ENCODE results near the gene TUBAL3.

The TUBAL3 gene

GRCh38 chr10:5450605-5451384 lies 46.2 kb upstream of the TUBAL3 start:
- H3K4me3 ChIP-seq (ENCODE audit: low read depth, low read length): no peak overlapping the region
- no peak overlapping the region for H3K27ac ChIP-seq (ENCODE audit: extremely low read depth, low read depth, low read length)
- ChIA-PET POLR2A (no interaction called here), CTCF (interaction anchor here (0.6 kb wide), 1 partner anchor 10 kb away, joined by 4 read pairs; no protein-coding TSS in a partner anchor)
- TF ChIP-seq ZNF146 (tag by site-specific recombination; IDR thresholded peaks at IDR 0.05) (no peak), AEBP2 (tag by site-specific recombination; IDR thresholded peaks at IDR 0.05; ENCODE audit: borderline replicate concordance) (no peak), ZNF704 (tag by site-specific recombination; IDR thresholded peaks at IDR 0.05) (no peak), ZBTB44 (tag by site-specific recombination; IDR thresholded peaks at IDR 0.05) (no peak), SETDB1 (IDR thresholded peaks at IDR 0.05; ENCODE audit: insufficient read length, low read length) (no peak), ELK4 (IDR thresholded peaks at IDR 0.05; ENCODE audit: borderline replicate concordance, low read depth, low read length) (no peak), ZBTB48 (tag by site-specific recombination; IDR thresholded peaks at IDR 0.05) (no peak), ZNF645 (tag by site-specific recombination; IDR thresholded peaks at IDR 0.05) (no peak)
- peaks cover 12% of the 10 kb centered on the region; the same call in 1 of the 2 replicates for H3K4me1 ChIP-seq (ENCODE audit: control insufficient read depth, insufficient read depth, low read length)
- H3K9me3 ChIP-seq (ENCODE audit: control insufficient read depth, insufficient read depth, low read depth, low read length): no peaks in the 10 kb centered on the region
- peaks cover 24 to 40% of the 10 kb centered on the region in 2 experiments for H3K36me3 ChIP-seq (ENCODE audit: control insufficient read depth in 2 of 2, insufficient read depth in 1 of 2, low read length in 2 of 2)

- Histone ChIP-seq H3K4me3 (ENCODE audit: low read depth, low read length) (no peak overlapping the region), H3K9me3 (ENCODE audit: control insufficient read depth, insufficient read depth, low read depth, low read length) (no peaks in the 10 kb centered on the region), H3K4me1 (ENCODE audit: control insufficient read depth, insufficient read depth, low read length) (peaks cover 13% of the 10 kb centered on the region; the same call in 1 of the 2 replicates), H3K27ac (ENCODE audit: extremely low read depth, low read depth, low read length) (no peak overlapping the region), H3K36me3 (ENCODE audit: control insufficient read depth in 2 of 2, insufficient read depth in 1 of 2, low read length in 2 of 2) (peaks cover 18 to 30% of the 10 kb centered on the region in 2 experiments)
- ChIA-PET POLR2A (no interaction called here), CTCF (interaction anchor here (0.7 kb wide), 1 partner anchor 8 kb away, joined by 3 read pairs; no protein-coding TSS in a partner anchor)
- TF ChIP-seq ZNF629 (tag by site-specific recombination; IDR thresholded peaks at IDR 0.05) (no peak), ZBTB20 (tag by site-specific recombination; IDR thresholded peaks at IDR 0.05) (no peak), ZSCAN5A (tag by site-specific recombination; IDR thresholded peaks at IDR 0.05) (no peak), SCRT2 (tag by site-specific recombination; IDR thresholded peaks at IDR 0.05) (no peak), ZNF324 (tag by site-specific recombination; IDR thresholded peaks at IDR 0.05) (no peak), PRDM1 (tag by site-specific recombination; IDR thresholded peaks at IDR 0.05) (no peak), ZNF214 (tag by site-specific recombination; IDR thresholded peaks at IDR 0.05; ENCODE audit: borderline replicate concordance) (no peak)
These were observed 45.2 kb upstream of the TUBAL3 start for GRCh38 chr10:5449823-5450222.
